GM21423 (cell line): ENCODE measurements around the gene ROR1.

Experiments
- ATAC-seq: cut with Tn5 transposase; IDR thresholded peaks from one replicate; pipeline ENCODE4 v1.9.1; 2021; ENCODE audit warnings: mild to moderate bottlenecking, moderate library complexity; ENCODE audit not compliant: unreplicated experiment

Gene ROR1

DNA sequence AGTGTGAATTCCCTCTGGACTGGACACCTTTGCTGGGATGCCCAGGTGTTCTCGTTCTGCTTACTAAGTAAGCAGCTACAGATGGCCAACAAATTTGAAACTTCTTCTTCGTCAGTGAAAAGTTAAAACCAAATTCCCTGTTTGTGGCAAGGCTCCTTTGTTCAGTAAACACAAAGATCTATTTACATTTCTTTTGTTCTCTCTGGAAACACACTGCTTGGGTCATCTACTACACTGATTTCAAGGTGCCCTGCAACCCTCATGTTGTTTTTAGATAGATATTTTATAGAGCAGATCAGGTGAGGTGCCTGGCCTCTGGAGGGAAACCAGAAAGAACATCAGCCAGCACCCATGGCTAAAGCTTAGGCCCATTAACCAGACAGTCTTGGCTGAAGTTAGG lies 272.4 kb downstream of the ROR1 start:
- no peak for ATAC-seq

DNA sequence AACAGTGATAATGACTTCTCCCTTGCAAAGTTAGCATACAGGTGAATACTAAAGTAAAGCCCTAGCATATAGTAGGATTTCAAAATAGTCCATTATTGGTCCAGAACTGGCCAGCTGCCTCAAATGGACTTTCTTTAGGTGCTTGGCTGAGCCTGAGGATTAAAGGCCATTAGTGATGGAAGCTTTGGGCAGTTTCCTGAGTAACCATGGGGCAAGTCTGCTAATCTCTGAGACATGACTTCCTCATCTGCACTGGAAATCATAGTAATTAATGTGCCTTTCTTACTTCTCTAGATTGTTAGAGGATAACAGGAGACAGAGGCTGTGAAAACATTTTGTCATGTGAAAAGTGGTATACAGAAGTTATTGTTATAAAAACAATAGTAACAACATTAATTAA lies 273.1 kb downstream of the ROR1 start:
- no peak for ATAC-seq

DNA sequence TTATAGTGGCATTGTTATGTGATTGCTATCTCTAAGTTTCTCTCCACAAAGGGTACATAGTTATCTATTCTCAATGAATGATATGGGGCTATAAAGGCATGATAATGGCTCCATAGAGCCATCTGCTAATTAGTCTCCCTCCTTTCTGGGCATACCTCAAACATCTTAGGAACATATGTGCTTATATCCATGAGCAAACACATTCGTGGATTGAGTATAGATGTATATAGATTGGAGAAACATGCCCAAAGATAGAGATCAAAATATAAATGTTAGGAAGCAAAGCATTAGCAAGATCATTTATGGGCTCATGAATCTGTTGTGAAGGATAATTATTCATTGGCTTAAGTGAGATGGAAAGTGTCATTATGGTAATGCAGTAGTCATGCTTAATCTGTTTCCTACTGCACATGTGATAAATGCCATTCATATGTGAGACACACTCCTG lies 273.8 kb downstream of the ROR1 start:
- no peak for ATAC-seq

DNA sequence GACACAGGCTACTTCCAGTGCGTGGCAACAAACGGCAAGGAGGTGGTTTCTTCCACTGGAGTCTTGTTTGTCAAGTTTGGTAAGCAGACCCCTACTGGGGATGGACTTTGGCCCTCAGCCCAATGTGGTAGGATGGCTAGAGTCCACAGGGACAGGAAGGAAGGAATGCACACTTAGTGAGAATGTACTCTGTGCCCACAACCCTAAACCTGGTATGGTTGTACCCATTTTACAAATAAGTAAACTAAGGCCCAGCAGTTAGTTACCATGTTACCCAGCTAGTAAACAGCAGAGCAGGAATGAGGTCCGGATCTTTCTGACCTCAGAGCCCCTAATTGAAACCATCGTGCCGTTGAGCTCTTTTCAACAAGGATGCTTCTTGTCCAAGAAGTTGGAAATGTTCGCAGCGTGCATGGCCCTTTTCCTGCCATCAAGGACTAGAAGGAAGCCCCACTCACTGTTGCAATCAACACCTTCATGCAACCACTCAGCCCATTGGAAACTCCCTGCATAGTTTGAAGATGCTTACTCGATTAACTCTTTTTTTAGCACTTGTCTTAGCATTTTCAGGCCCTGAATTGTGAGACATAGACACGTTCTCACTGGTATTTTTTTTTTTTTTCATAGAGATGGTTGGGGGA lies 276.2 kb downstream of the ROR1 start:
- ATAC-seq, result no peak

DNA sequence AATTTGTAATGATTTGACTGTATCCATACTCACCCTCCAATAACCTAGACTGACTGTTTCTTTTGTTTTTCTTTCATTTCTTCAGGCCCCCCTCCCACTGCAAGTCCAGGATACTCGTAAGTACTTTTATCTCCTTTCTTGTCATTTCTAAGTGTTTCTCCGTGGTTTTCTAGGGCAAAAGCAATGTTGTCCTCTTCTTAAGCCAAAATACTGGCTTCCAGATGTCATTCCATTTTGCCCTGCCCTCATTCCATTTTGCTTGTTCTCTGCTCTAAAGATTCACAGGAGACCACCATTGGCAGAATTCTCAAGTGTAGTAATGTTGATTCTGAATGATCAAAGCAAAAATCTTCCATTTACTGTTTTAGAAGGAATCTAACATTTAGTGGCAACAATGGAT lies 276.8 kb downstream of the ROR1 start:
- ATAC-seq, result no peak

DNA sequence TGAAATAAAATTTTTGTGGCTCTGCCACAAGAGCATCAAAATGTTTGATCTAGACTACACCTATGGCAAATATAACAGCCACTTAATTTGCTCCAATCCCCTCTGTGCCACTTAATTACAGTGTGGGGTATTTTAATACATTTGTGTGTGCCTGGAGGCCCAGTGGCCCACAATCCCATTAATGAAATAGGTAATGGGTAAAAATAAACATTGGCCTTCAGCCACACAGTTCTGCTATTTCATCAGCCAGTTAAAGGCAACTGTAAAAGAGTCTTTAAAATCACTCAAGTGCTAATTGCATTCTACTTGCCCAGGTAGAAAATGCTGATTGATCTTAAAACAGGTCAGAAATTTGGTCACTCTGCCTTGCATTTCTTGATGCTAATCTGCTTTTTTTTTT lies 278.0 kb downstream of the ROR1 start:
- ATAC-seq, result no peak

DNA sequence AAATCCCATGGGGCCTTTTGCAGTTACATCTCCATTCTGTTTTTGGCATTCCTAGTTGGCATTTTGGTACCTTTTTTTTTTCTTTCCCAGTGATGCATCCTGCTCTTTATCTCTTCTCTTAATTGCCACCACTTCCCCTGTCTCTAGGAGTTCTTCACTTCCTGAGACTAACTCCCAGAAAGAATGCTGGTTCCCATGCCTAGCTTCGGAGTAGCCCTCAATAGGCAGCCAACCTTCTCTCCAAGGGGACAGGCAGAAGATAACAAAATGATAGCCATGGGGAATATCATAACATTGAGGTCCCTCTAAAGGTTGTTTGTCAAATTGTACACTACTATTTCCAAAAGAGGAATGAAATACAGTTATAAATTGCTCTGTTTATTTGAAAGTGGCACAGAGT lies 279.0 kb downstream of the ROR1 start:
- no peak for ATAC-seq

DNA sequence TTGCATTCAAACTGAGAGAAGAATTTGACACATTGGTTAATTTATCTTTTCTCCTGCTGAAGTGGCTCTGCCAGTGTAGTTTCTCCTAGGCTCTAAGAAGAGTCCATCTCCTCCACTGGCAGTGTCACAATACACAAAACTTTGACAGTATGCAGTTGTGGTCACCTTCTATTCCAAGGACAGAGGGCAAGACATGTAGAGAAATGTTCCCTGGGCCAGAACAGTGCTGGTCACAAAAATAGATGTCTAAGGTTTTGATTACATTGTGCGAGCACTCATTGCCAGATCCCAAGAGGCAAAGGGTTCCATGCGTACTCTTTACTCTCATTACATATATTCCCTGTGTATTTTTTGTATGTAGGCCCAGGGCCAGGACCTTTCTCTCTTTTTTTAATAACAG lies 281.5 kb downstream of the ROR1 start:
- no peak for ATAC-seq

DNA sequence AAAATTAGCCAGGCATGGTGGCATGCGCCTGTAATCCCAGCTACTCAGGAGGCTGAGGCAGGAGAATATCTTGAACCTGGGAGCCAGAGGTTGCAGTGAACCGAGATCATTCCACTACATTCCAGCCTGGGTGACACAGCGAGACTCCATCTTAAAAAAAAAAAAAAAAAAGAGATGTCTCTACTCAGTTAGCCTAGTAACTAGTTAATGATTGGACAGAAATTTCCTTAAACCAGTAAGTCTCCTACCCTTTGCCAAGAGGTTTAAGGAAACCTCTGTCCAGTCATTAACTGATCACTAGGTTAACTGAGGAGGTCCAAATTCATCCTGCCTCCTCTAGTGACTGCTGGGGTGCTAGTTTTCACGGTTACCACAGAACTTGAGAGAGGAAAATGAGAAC lies 285.7 kb downstream of the ROR1 start:
- ATAC-seq, result no peak

DNA sequence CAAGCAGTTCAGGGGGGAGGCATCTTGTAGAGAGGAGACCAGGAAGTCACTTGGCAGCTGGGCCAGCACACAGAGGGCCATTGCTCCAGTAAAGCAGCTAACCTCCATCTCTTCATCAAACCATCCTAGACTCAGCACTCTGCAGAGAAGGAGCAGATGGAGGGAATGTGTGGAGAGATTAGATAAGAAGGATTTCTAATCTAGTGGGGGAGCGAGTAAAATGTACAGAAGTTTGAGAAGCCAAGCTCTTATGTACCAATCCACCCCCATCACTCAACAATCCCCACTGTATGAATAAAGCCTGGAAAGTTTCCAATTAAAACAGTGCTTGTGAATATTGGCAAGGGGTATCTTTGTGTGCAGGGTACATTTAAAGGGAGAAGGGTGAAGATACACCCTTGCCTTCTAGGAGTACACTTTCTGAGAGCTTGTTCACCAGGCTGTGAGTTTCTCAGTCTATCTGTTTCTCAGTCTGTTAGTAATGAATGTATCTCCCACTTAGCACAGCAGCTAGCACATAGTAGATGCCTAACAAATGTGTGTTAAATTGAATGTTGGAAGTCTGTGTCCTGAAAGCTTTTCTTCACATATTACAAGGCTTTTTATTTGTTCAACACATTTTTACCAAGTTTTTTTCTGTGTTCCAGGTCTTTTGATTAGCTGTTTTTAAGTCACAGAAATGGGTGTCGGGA lies 286.9 kb downstream of the ROR1 start:
- no peak for ATAC-seq

DNA sequence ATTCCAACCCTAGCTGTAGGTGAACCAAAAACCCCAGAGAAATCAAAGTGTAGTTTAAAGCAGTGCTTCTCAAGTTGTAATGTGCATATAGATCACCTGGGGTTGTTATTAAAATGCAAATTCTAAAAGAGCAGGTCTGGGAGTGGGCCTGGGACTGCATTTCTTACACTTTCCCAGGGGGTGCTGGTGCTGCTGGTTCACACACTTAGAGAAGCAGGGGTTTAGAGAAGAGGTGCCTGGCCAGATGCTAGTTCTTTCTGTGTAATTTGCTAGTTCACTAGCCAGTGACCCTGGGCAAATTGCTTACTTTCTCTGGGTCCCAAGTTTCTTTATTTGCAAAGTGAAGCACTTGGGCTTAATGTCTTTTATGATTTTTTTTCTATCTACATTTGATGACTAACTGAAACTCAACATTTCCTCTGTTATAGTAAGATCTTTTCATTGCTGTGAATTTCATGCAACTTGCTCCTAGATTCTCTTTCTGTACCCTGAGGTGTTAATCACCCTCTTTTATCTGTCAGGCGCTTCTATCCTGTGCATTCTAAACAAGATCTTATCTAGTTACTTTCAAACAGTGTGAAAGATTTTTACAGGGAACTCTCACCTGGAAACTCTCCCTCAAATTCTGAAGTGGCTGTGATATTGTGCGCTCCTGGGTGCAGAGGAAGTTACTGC lies 287.8 kb downstream of the ROR1 start:
- ATAC-seq, result no peak

DNA sequence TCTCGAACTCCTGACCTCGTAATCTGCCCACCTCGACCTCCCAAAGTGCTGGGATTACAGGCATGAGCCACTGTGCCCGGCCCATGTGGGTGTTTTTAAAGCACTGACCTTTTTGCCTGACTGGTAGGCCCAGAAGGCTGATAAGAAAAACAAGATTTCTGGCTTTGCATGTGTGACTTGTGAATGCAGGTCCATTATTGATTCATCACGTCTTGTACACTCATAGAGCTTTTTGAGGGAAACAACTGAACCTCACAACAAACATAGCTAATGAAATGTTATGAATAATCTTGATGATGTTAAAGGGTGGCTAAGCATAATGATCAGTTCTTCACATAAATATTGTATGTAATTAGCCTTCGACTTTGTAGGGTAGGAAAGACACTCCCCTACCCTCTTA lies 288.7 kb downstream of the ROR1 start:
- no peak for ATAC-seq

DNA sequence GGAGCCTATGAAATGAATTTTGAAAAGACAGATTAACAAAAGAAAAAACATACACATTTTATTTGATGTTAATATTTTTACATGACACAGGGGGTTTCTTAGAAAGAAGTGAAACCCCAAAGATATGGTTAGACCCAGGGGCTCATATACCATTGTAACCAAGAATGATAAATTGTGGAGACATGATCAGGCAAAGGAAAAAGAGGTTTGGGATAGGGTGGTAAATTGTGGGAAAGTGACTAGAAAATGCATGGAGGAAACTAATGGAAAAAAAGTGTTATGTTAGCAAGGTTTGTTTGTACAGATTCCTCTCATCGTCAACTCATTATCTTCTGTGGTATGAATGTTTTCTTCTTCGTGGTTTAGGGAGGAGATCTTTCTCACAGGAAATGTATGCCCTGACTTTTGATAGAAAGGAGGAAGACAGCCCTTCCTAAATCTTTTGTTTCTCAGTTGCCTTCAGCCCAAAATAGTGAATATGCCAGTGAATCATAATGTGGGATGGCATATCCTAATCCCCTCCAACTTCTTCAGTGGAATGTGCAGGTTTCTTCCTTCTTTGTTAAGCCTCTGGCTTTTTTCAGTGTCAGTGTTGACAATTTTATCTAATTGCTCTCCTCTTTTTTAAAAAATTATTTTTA lies 289.2 kb downstream of the ROR1 start:
- ATAC-seq, result no peak

DNA sequence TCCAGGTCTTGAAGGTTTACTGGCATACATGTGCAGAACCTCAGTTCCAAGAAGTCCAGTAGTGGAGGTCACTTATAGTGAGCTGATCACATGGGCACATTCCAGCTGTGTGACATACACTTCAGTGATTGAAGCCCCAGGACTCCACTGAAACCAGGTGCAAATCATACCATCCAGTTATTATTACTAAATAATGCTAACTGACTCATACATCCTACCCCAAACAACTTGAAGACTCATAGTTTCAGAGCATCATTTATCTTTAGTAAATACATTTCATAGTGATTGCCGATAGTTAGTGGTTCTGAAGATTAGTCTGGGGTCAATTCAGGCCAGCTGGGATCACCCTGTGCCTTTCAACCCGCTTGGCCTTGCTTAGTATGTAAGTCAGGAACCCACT lies 291.8 kb downstream of the ROR1 start:
- ATAC-seq, result no peak

DNA sequence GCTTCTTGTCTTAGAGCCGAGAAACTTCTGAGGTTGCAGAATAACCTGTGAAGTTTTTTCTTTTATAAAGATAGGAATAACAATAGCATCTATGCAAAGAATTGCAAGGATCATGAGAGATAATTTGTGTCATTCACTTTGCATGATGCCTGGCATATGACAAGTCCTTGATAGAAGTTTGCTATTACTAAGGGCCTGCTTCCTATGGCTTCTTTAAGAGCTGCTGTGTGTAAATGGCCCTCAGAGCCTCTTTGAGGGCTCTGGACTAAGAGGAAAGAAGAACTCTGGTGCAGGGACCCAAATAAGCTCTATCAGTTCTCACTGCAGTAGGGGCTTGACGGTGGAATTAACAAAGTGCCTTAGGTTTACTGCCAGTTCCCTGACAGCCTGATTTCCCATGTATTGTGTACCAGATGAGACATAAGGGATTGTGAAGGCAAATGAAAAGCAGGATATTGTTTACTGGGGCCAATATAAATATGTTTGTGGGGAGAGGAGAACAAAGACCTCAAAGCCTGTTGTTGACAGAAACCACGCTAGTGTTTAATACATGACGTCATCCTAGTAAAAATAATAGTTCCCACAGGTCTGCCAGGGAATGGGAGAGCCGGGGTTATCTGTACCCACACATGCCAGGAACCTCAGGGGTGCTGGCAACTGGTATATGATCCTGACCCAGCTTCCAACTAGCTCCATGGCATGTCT lies 298.4 kb downstream of the ROR1 start:
- no peak for ATAC-seq

DNA sequence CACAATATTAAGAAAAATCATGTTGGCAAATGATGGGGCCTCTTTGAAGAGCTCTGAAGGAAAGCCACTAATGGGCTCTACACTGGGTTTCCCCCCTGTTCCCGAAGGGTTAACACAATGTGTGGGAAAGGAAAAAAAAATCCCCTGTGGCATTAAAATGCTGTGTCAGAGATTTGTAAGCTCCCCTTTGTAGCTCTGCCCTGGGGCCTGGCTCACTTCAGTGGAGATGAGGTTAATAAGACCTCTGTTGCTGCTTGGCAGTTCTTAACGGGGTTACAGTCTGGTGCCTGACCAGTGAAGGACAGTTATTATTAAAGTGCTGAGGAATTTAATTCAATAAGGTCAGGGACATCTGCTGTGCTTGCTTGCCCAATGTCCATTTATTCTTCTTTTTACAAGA lies 299.9 kb downstream of the ROR1 start:
- ATAC-seq, result no peak

DNA sequence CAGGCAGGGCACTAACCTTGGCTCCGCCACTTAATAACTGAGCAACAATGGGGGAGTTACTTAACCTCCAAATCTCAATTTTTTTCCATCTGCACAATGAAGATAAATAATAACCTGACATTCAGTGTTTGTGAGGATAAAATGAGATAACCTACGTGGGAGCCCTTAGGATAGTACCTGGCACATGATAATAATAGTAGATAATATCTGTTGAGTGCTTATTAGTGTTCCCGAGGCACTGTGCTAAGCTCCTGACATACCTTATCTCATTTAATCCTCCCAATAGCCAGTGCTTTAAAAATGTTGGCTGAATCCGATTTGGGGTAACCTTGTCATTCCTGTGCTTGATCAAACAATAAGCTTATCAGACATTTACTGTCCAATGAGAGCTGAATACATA lies 300.9 kb downstream of the ROR1 start:
- no peak for ATAC-seq

DNA sequence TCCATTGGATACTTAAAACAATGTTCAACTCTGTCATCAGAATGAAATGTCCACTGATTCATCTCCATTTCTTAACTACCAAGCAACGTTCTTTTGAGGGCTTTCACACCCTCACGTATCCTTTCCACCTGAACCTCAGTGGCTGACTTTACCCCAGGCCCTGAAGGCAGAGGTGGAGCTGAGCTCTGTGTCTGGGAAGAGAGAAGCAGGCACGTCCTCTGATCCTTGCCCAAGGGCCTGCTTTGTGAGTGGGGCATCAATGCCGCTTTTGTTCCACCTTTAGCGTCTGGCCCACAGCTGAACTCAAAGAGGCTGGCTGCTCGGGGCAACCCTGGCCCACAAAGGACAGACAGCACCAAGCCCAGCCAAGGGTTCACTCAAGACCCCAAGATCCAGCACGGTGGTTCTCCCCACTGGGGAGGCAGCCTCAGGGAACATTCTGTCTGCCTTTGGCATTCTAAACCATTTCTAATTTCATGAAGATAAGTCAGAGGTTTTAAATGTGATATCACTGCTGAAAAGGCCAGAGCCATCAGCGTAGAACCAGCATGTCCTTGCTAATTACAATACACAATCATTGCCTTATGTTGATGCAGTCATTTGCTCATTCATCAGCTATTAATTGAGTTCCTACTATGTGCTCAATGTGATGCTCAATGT lies 303.6 kb downstream of the ROR1 start:
- no peak for ATAC-seq

DNA sequence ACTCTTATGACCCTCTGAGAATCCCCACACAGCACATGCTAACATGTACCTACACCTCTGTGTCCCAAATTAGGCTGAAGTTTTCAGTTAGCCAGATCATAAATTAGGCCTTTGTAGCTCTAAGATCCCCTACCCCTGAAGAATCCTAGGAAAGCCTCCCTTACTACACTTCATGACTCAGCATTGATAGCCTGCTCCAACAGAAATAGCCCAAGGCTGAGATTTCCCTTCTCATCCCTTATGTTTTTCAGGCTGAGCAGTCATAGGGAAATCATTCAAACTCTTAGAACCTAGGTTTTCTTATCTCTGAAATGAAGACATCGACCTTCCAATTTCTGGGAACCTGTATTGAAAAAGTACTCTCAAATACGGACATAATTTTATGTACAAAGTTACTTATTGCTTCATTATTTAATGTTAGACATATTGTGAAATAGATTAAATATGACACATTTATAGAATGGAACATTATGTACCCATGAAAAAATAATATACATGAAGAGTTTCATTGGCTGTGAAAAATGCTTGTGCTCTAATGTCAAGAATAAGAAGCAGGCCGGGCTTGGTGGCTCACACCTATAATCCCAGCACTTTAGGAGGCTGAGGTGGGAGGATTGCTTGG lies 307.2 kb downstream of the ROR1 start:
- ATAC-seq, result no peak

DNA sequence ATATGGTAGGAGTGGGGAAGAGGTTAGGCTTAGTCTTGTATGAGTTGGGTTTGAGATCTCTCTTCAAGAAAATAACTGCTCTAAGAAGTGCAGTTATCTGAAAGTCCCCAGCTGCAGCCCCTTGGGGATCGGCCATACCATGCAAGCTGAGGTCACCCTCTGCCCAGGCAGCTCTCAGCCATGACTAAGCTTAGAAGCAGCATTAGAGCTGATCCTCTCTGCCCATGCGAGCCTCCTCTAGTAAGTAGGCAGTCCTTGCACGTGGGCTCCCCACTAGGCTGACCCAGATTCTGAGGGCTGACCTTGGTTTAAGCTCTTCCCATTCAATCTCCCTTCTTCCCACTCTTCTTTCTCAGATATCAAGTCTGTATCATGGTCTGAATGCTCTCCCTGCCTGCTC lies 308.6 kb downstream of the ROR1 start:
- ATAC-seq, result no peak
